Measurements from ENCODE around the gene FERMT2.

FERMT2 gene

GRCh38 chr14:52824462-52824861 is 126.4 kb downstream of the FERMT2 start:
- DNase-seq (ENCODE audit: low spot score): no peak

GRCh38 chr14:52821805-52822250 is 129.0 kb downstream of the FERMT2 start:
- no peak for DNase-seq (ENCODE audit: low spot score)

- DNase-seq (ENCODE audit: low spot score): no peak
These were observed 142.7 kb downstream of the FERMT2 start for GRCh38 chr14:52808101-52808500.

All from CD4-positive, alpha-beta T cell treated with Interleukin-2 at 100 ng/mL for 4 hours (primary cell).